ENCODE results near the gene ZNF580.

ZNF580 gene

GRCh38 chr19:55646889-55647731, 6.3 kb downstream of the ZNF580 start:
- no peak for DNase-seq (ENCODE audit: low read depth in 2 of 2)

GRCh38 chr19:55647732-55648584, 7.2 kb downstream of the ZNF580 start, which contains the start of gene CCDC106:
CCDC106 (plus strand) TSS chr19:55648212; CDS start chr19:55649047, 835 bp downstream.
- no peak for DNase-seq (ENCODE audit: low read depth in 2 of 2)

GRCh38 chr19:55648585-55649267, 7.9 kb downstream of the ZNF580 start:
- DNase-seq (ENCODE audit: low read depth in 2 of 2), result no peak

GRCh38 chr19:55649268-55650125, 8.7 kb downstream of the ZNF580 start:
- no peak for DNase-seq (ENCODE audit: low read depth in 2 of 2)

GRCh38 chr19:55650126-55650557, 9.3 kb downstream of the ZNF580 start:
- no peak for DNase-seq (ENCODE audit: low read depth in 2 of 2)

GRCh38 chr19:55650602-55651230, 9.9 kb downstream of the ZNF580 start:
- no peak for DNase-seq (ENCODE audit: low read depth in 2 of 2)

GRCh38 chr19:55651236-55651635, 10.4 kb downstream of the ZNF580 start:
- DNase-seq (ENCODE audit: low read depth in 2 of 2), result no peak

- DNase-seq (ENCODE audit: low read depth in 2 of 2), result no peak
Measured at GRCh38 chr19:55652311-55653128, 11.7 kb downstream of the ZNF580 start.

- peak; percentile 94 for DNase-seq (ENCODE audit: low read depth in 2 of 2)
Measured at GRCh38 chr19:55653651-55654322, 13.0 kb downstream of the ZNF580 start.

- DNase-seq (ENCODE audit: low read depth in 2 of 2), result peak; percentile 99
Measured at GRCh38 chr19:55654323-55654867, 13.6 kb downstream of the ZNF580 start.

GRCh38 chr19:55654868-55655647, 14.3 kb downstream of the ZNF580 start, which contains the start of gene U2AF2:
U2AF2 (plus strand) TSS chr19:55655035; CDS start chr19:55655105, 70 bp downstream.
- DNase-seq (ENCODE audit: low read depth in 2 of 2), result peak; percentile 94 to 95

- DNase-seq (ENCODE audit: low read depth in 2 of 2), result no peak
Measured at GRCh38 chr19:55655648-55656040, 14.8 kb downstream of the ZNF580 start.

- DNase-seq (ENCODE audit: low read depth in 2 of 2), result no peak
Measured at GRCh38 chr19:55656552-55656951, 15.8 kb downstream of the ZNF580 start.

- no peak for DNase-seq (ENCODE audit: low read depth in 2 of 2)
Measured at GRCh38 chr19:55656988-55657747, 16.4 kb downstream of the ZNF580 start.

- no peak for DNase-seq (ENCODE audit: low read depth in 2 of 2)
Measured at GRCh38 chr19:55658846-55659459, 18.2 kb downstream of the ZNF580 start.

- DNase-seq (ENCODE audit: low read depth in 2 of 2), result no peak
Measured at GRCh38 chr19:55659822-55660221, 19.0 kb downstream of the ZNF580 start.

- DNase-seq (ENCODE audit: low read depth in 2 of 2), result no peak
Measured at GRCh38 chr19:55660404-55660803, 19.6 kb downstream of the ZNF580 start.

Measured in stimulated activated CD4-positive, alpha-beta T cell treated with anti-CD3 and anti-CD28 coated beads, Interleukin-15, amount 100 ng/mL, for 48 hours (primary cell).